ACC112 (cell line): ENCODE data around the gene KCNAB2.
"Not testable (repeated sequence)": the region's sequence is repeated elsewhere in the genome, so short reads cannot be mapped to it uniquely, and the experiment has no call there.

ENCODE experiments used
- H2AFZ ChIP-seq: fragments of 200-600 bp; sonication (generic); one replicate; pipeline ENCODE4 v1.6.0; 2017; ENCODE audit warnings: antibody characterized with exemption, low read length; ENCODE audit not compliant: unreplicated experiment
- H3K27ac ChIP-seq: fragments of 200-600 bp; sonication (generic); 2 replicates; pipeline ENCODE4 v1.5.1; 2014; ENCODE audit warnings: low read depth, mild to moderate bottlenecking, antibody characterized with exemption, low read length, moderate library complexity
- H3K27me3 ChIP-seq: fragments of 200-600 bp; sonication (generic); 2 replicates; pipeline ENCODE4 v1.6.1; 2014; ENCODE audit warnings: mild to moderate bottlenecking, antibody characterized with exemption, low read length, moderate library complexity, mixed read lengths; ENCODE audit not compliant: insufficient read depth
- H3K36me3 ChIP-seq: fragments of 200-600 bp; sonication (generic); 2 replicates; pipeline ENCODE4 v1.6.1; 2016; ENCODE audit warnings: mild to moderate bottlenecking, antibody characterized with exemption, low read length, moderate library complexity, mixed read lengths; ENCODE audit not compliant: insufficient read depth
- H3K4me1 ChIP-seq: fragments of 200-600 bp; sonication (generic); one replicate; pipeline ENCODE4 v1.6.1; 2016; ENCODE audit warnings: low read length, mixed read lengths; ENCODE audit not compliant: insufficient read depth, unreplicated experiment, control insufficient read depth
- H3K4me3 ChIP-seq: fragments of 200-600 bp; sonication (generic); 2 replicates; pipeline ENCODE4 v1.5.1; 2014; ENCODE audit warnings: mild to moderate bottlenecking, low read depth, low read length
- H3K79me2 ChIP-seq: fragments of 200-600 bp; sonication (generic); one replicate; pipeline ENCODE4 v1.6.0; 2016; ENCODE audit warnings: low read length; ENCODE audit not compliant: control insufficient read depth, unreplicated experiment, insufficient read depth

KCNAB2 gene

GRCh38 chr1:6011161-6011945 is 34.3 kb upstream of the KCNAB2 start:
- Histone ChIP-seq H3K27ac (no peak overlapping the region), H3K36me3 (no peaks in the 10 kb centered on the region), H2AFZ (no peak overlapping the region), H3K4me3 (no peak overlapping the region), H3K4me1 (peaks cover 5% of the 10 kb centered on the region), H3K27me3 (no peaks in the 10 kb centered on the region), H3K79me2 (no peaks in the 10 kb centered on the region)

GRCh38 chr1:6011946-6012258 is 33.8 kb upstream of the KCNAB2 start:
- H3K4me1 ChIP-seq = peaks cover 7% of the 10 kb centered on the region
- no peak overlapping the region for H3K4me3 ChIP-seq
- no peaks in the 10 kb centered on the region for H3K27me3 ChIP-seq
- H3K27ac ChIP-seq = no peak overlapping the region
- H3K36me3 ChIP-seq = no peaks in the 10 kb centered on the region
- no peak overlapping the region for H2AFZ ChIP-seq
- H3K79me2 ChIP-seq = no peaks in the 10 kb centered on the region

GRCh38 chr1:6012529-6013318 is 33.0 kb upstream of the KCNAB2 start:
- Histone ChIP-seq H3K4me1 (peaks cover 7% of the 10 kb centered on the region), H3K27me3 (no peaks in the 10 kb centered on the region), H3K79me2 (no peaks in the 10 kb centered on the region), H2AFZ (no peak overlapping the region), H3K27ac (no peak overlapping the region), H3K4me3 (no peak overlapping the region), H3K36me3 (no peaks in the 10 kb centered on the region)

GRCh38 chr1:6013491-6013890 is 32.2 kb upstream of the KCNAB2 start:
- Histone ChIP-seq H2AFZ (no peak overlapping the region), H3K79me2 (no peaks in the 10 kb centered on the region), H3K36me3 (no peaks in the 10 kb centered on the region), H3K27me3 (no peaks in the 10 kb centered on the region), H3K27ac (no peak overlapping the region), H3K4me1 (peaks cover 7% of the 10 kb centered on the region), H3K4me3 (no peak overlapping the region)

GRCh38 chr1:6014130-6014999 is 31.3 kb upstream of the KCNAB2 start:
- Histone ChIP-seq H2AFZ (no peak overlapping the region), H3K27me3 (no peaks in the 10 kb centered on the region), H3K27ac (no peak overlapping the region), H3K4me1 (peaks cover 7% of the 10 kb centered on the region), H3K4me3 (no peak overlapping the region), H3K79me2 (no peaks in the 10 kb centered on the region), H3K36me3 (no peaks in the 10 kb centered on the region)

- H3K27me3 ChIP-seq = no peaks in the 10 kb centered on the region
- H3K4me3 ChIP-seq = no peak overlapping the region
- H3K27ac ChIP-seq = no peak overlapping the region
Observed at GRCh38 chr1:6016191-6016865, 29.4 kb upstream of the KCNAB2 start.

GRCh38 chr1:6017654-6018053 is 28.0 kb upstream of the KCNAB2 start:
- not testable (repeated sequence) for H3K4me1 ChIP-seq, H3K27me3 ChIP-seq, H3K79me2 ChIP-seq, H3K27ac ChIP-seq, H2AFZ ChIP-seq, H3K4me3 ChIP-seq, H3K36me3 ChIP-seq

More at GRCh38 chr1:6016191-6016865, 29.4 kb upstream of the KCNAB2 start:
- H3K36me3 ChIP-seq = no peaks in the 10 kb centered on the region
- no peak overlapping the region for H2AFZ ChIP-seq
- peaks cover 7% of the 10 kb centered on the region for H3K4me1 ChIP-seq
- no peaks in the 10 kb centered on the region for H3K79me2 ChIP-seq

GRCh38 chr1:6019166-6019845 is 26.4 kb upstream of the KCNAB2 start:
- Histone ChIP-seq H3K79me2 (no peaks in the 10 kb centered on the region), H3K27me3 (no peaks in the 10 kb centered on the region), H2AFZ (no peak overlapping the region), H3K4me1 (peaks cover 7% of the 10 kb centered on the region), H3K36me3 (no peaks in the 10 kb centered on the region), H3K27ac (no peak overlapping the region), H3K4me3 (no peak overlapping the region)

GRCh38 chr1:6022193-6022592 is 23.5 kb upstream of the KCNAB2 start:
- Histone ChIP-seq H2AFZ (no peak overlapping the region), H3K36me3 (no peaks in the 10 kb centered on the region), H3K4me1 (peaks cover 6% of the 10 kb centered on the region), H3K79me2 (no peaks in the 10 kb centered on the region), H3K27me3 (no peaks in the 10 kb centered on the region), H3K4me3 (no peak overlapping the region), H3K27ac (no peak overlapping the region)

GRCh38 chr1:6023346-6023745 is 22.3 kb upstream of the KCNAB2 start:
- Histone ChIP-seq H3K27ac (no peak overlapping the region), H3K79me2 (no peaks in the 10 kb centered on the region), H3K4me1 (peaks cover 6% of the 10 kb centered on the region), H3K27me3 (no peaks in the 10 kb centered on the region), H2AFZ (no peak overlapping the region), H3K36me3 (no peaks in the 10 kb centered on the region), H3K4me3 (no peak overlapping the region)
